Body of pancreas (tissue), 4 donors: Measurements from ENCODE around the gene MAL.

ENCODE experiments used
- POLR2A ChIP-seq, 3 donors: fragments of 450-650 bp; IDR thresholded peaks; one replicate each; pipeline ENCODE4 v1.6.1; 2016; ENCODE audit warnings: antibody characterized with exemption in 3 of 3, mild to moderate bottlenecking in 2 of 3
- TF ChIP-seq, protein P1 (sequence below), 7 experiments: fragments of 450-650 bp in 4 of 7; fragments of 200-600 bp in 3 of 7; sonication (generic) in 3 of 7; IDR thresholded peaks; one replicate each; pipeline ENCODE4 v1.5.1; 2016 to 2019; ENCODE audit warnings: antibody characterized with exemption in 7 of 7

GRCh38 chr2:95056044-95056443 lies 30.5 kb downstream of the MAL start:
- TF ChIP-seq, protein P1, sequence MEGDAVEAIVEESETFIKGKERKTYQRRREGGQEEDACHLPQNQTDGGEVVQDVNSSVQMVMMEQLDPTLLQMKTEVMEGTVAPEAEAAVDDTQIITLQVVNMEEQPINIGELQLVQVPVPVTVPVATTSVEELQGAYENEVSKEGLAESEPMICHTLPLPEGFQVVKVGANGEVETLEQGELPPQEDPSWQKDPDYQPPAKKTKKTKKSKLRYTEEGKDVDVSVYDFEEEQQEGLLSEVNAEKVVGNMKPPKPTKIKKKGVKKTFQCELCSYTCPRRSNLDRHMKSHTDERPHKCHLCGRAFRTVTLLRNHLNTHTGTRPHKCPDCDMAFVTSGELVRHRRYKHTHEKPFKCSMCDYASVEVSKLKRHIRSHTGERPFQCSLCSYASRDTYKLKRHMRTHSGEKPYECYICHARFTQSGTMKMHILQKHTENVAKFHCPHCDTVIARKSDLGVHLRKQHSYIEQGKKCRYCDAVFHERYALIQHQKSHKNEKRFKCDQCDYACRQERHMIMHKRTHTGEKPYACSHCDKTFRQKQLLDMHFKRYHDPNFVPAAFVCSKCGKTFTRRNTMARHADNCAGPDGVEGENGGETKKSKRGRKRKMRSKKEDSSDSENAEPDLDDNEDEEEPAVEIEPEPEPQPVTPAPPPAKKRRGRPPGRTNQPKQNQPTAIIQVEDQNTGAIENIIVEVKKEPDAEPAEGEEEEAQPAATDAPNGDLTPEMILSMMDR (IDR thresholded peaks at IDR 0.05) = no peak
- no peak for TF ChIP-seq POLR2A (IDR thresholded peaks at IDR 0.05)
